Panc1 (cell line): Measurements from ENCODE around the gene FGD2. TPM values are rescaled to one million over a fixed set of nuclear protein-coding genes. Genes with fewer than 3 reads are reported as not detected.

ENCODE experiments used
- ATAC-seq: fragments of 200-7000 bp; cut with Tn5 transposase; 2 replicates; pipeline ENCODE4 v1.9.1; 2020; ENCODE audit warnings: mild to moderate bottlenecking, moderate library complexity
- BruUV-seq: library from RNA; stranded (reverse); fragments of 400-500 nt; replicated peaks from 2 replicates; lab custom pipeline; 2021; lab: Mats Ljungman, UMichigan
- CTCF ChIA-PET: fragments of 300-600 bp; sonication (Branson Sonifier 250); formaldehyde crosslinking; loops from one replicate; lab custom pipeline; 2022; ENCODE audit warnings: antibody characterized with exemption; lab: Charles Lee
- POLR2A ChIA-PET: fragments of 300-600 bp; sonication (Branson Sonifier 250); formaldehyde crosslinking; loops from one replicate; lab custom pipeline; 2022; ENCODE audit warnings: antibody characterized with exemption; lab: Charles Lee
- DNase-seq: peaks from one replicate; pipeline ENCODE4 v3.0.0-alpha.2; 2010; ENCODE audit warnings: low read depth, low spot score
- H3K27ac ChIP-seq: 2 replicates; pipeline ENCODE4 v1.5.1; 2011; ENCODE audit warnings: mild to moderate bottlenecking, low read length, inconsistent platforms
- H3K27me3 ChIP-seq: fragments of 200-500 bp; sonication (Bioruptor generic); 2 replicates; pipeline ENCODE4 v1.6.0; 2014; ENCODE audit warnings: low read length, inconsistent platforms; ENCODE audit not compliant: control insufficient read depth, insufficient read depth
- H3K36me3 ChIP-seq: fragments of 200-500 bp; sonication (Bioruptor generic); 2 replicates; pipeline ENCODE4 v1.5.1; 2014; ENCODE audit warnings: inconsistent platforms, mild to moderate bottlenecking, low read length, moderate library complexity; ENCODE audit not compliant: control insufficient read depth, insufficient read depth
- H3K4me1 ChIP-seq: 2 replicates; pipeline ENCODE4 v1.5.1; 2011; ENCODE audit warnings: inconsistent platforms, mild to moderate bottlenecking, low read length, moderate library complexity; ENCODE audit not compliant: control insufficient read depth, insufficient read depth
- H3K4me3 ChIP-seq, 2 experiments: 2 replicates each; pipeline ENCODE4 v1.5.1; 2011 to 2012; ENCODE audit warnings: low read depth in 2 of 2, low read length in 2 of 2, mild to moderate bottlenecking in 2 of 2, inconsistent platforms in 1 of 2, moderate library complexity in 1 of 2
- H3K9me3 ChIP-seq: fragments of 200-500 bp; sonication (Bioruptor generic); 2 replicates; pipeline ENCODE4 v1.5.1; 2014; ENCODE audit warnings: low read depth, mild to moderate bottlenecking, inconsistent platforms, low read length, moderate library complexity; ENCODE audit not compliant: control insufficient read depth, insufficient read depth
- POLR2AphosphoS5 ChIP-seq: IDR thresholded peaks from 2 replicates; pipeline ENCODE4 v1.6.1; 2012; ENCODE audit warnings: mild to moderate bottlenecking, low read depth, low read length, moderate library complexity
- SIN3A ChIP-seq: IDR thresholded peaks from 2 replicates; pipeline ENCODE4 v1.6.1; 2012; ENCODE audit warnings: low read depth, mild to moderate bottlenecking, low read length, moderate library complexity, borderline replicate concordance; ENCODE audit not compliant: insufficient read depth
- TCF7L2 ChIP-seq: IDR thresholded peaks from 2 replicates; pipeline ENCODE4 v1.6.1; 2011; ENCODE audit warnings: mild to moderate bottlenecking, low read depth, low read length, inconsistent platforms
- in situ Hi-C: cut with HindIII; loops from 2 replicates; pipeline ENCODE4 v1.10.0; 2016; ENCODE audit warnings: low sequenced_read_pairs, low pct_unique_long_range_greater_than_20kb
- intact Hi-C: fragments of 100-400 bp; cut with micrococcal nuclease; formaldehyde crosslinking; loops from one replicate; pipeline ENCODE4 v1.10.0; 2022; ENCODE audit not compliant: unreplicated experiment
- total RNA-seq: library from RNA; stranded (reverse); gene quantifications from one replicate; pipeline ENCODE4 v1.2.1, GENCODE V29; 2021; ENCODE audit not compliant: unreplicated experiment
- TF ChIP-seq, protein P1 (sequence below): fragments of 450-650 bp; IDR thresholded peaks from 2 replicates; pipeline ENCODE4 v1.5.1; 2017; ENCODE audit warnings: mild to moderate bottlenecking
- TF ChIP-seq, protein P2 (sequence below), 2 experiments: IDR thresholded peaks; 2 replicates each; pipeline ENCODE4 v1.6.1; 2011 to 2012; ENCODE audit warnings: low read depth in 2 of 2, control low read depth in 1 of 2, low read length in 1 of 2, mild to moderate bottlenecking in 1 of 2, moderate library complexity in 1 of 2; ENCODE audit not compliant: insufficient read depth in 1 of 2

The FGD2 gene
- total RNA-seq, 1 experiment from 2014 or later = 0.10 TPM

GRCh38 chr6:37027036-37027720, 21.7 kb downstream of the FGD2 start:
- in situ Hi-C loops = no loop called here
- ATAC-seq = no peak
- 0 out of 2 replicates have a peak, but pooled peaks cover 10% of the 10 kb centered on the region for H3K4me1 ChIP-seq
- no peaks in the 10 kb centered on the region for H3K36me3 ChIP-seq
- no peak for DNase-seq
- H3K27ac ChIP-seq = no peak overlapping the region
- TF ChIP-seq TCF7L2 (no peak), POLR2AphosphoS5 (no peak), SIN3A (no peak)
- TF ChIP-seq, protein P1, sequence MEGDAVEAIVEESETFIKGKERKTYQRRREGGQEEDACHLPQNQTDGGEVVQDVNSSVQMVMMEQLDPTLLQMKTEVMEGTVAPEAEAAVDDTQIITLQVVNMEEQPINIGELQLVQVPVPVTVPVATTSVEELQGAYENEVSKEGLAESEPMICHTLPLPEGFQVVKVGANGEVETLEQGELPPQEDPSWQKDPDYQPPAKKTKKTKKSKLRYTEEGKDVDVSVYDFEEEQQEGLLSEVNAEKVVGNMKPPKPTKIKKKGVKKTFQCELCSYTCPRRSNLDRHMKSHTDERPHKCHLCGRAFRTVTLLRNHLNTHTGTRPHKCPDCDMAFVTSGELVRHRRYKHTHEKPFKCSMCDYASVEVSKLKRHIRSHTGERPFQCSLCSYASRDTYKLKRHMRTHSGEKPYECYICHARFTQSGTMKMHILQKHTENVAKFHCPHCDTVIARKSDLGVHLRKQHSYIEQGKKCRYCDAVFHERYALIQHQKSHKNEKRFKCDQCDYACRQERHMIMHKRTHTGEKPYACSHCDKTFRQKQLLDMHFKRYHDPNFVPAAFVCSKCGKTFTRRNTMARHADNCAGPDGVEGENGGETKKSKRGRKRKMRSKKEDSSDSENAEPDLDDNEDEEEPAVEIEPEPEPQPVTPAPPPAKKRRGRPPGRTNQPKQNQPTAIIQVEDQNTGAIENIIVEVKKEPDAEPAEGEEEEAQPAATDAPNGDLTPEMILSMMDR = no peak
- TF ChIP-seq, protein P2, sequence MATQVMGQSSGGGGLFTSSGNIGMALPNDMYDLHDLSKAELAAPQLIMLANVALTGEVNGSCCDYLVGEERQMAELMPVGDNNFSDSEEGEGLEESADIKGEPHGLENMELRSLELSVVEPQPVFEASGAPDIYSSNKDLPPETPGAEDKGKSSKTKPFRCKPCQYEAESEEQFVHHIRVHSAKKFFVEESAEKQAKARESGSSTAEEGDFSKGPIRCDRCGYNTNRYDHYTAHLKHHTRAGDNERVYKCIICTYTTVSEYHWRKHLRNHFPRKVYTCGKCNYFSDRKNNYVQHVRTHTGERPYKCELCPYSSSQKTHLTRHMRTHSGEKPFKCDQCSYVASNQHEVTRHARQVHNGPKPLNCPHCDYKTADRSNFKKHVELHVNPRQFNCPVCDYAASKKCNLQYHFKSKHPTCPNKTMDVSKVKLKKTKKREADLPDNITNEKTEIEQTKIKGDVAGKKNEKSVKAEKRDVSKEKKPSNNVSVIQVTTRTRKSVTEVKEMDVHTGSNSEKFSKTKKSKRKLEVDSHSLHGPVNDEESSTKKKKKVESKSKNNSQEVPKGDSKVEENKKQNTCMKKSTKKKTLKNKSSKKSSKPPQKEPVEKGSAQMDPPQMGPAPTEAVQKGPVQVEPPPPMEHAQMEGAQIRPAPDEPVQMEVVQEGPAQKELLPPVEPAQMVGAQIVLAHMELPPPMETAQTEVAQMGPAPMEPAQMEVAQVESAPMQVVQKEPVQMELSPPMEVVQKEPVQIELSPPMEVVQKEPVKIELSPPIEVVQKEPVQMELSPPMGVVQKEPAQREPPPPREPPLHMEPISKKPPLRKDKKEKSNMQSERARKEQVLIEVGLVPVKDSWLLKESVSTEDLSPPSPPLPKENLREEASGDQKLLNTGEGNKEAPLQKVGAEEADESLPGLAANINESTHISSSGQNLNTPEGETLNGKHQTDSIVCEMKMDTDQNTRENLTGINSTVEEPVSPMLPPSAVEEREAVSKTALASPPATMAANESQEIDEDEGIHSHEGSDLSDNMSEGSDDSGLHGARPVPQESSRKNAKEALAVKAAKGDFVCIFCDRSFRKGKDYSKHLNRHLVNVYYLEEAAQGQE (IDR thresholded peaks at IDR 0.05; ENCODE audit: insufficient read depth in 1 of 2, low read depth in 2 of 2, low read length in 1 of 2) = no peak
- no peak overlapping the region for H3K4me3 ChIP-seq
- no peaks in the 10 kb centered on the region for H3K9me3 ChIP-seq
- no peaks in the 10 kb centered on the region for H3K27me3 ChIP-seq
- intact Hi-C loops = loop anchor here (2.0 kb wide), 1 partner anchor 146 kb away; no protein-coding TSS in a partner anchor
- ChIA-PET CTCF (interaction anchor here (0.8 to 1.3 kb wide), 2 partner anchors 8 to 183 kb away, joined by 4 to 6 read pairs; no protein-coding TSS in a partner anchor), POLR2A (interaction anchor here (0.6 kb wide), 1 partner anchor 154 kb away, joined by 6 read pairs; no protein-coding TSS in a partner anchor)
- BruUV-seq = no TSS peak

DNA sequence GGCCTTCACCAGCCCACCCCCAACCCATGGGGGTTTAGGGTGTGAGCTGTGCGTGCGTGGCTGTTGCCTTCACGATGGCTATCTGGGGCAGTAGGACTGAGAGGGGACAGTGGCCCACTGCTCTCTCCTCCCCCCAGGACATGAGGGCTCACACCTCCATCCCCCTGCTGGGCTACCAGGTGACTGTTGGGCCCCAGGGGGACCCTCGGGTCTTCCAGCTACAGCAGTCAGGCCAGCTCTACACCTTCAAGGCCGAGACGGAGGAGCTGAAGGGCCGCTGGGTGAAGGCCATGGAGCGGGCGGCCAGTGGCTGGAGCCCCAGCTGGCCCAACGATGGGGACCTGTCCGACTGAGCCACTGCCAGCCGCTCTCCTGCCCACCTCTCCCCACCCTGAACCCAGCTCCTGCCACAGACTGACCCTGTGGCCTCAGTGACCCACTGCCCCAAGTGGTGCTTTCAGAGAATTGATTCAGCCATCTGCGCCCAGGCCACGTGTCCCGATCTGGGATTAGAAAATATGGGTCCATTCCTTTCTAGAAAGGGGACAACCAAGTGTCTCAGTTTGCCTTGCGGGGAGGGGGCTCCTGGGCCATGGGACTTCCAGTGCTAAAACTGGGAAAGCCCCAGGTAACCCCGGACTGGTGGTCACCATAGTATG, 22.5 kb downstream of the FGD2 start:
- ChIA-PET CTCF (interaction anchor here (0.8 kb wide), 2 partner anchors 9 to 181 kb away, joined by 3 to 6 read pairs; no protein-coding TSS in a partner anchor), POLR2A (interaction anchor here (0.6 kb wide), 1 partner anchor 142 kb away, joined by 4 read pairs; the partner anchor contains the start of gene PIM1)
- in situ Hi-C loops = no loop called here
- intact Hi-C loops = loop anchor here (2.0 kb wide), 1 partner anchor 145 kb away; no protein-coding TSS in a partner anchor
- no peaks in the 10 kb centered on the region for H3K9me3 ChIP-seq
- DNase-seq (no peak), ATAC-seq (no peak)
- H3K27me3 ChIP-seq = no peaks in the 10 kb centered on the region
- H3K36me3 ChIP-seq = no peaks in the 10 kb centered on the region
- no peak overlapping the region for H3K27ac ChIP-seq
- 0 out of 2 replicates have a peak, but pooled peaks cover 10% of the 10 kb centered on the region for H3K4me1 ChIP-seq
- no TSS peak for BruUV-seq
- TF ChIP-seq POLR2AphosphoS5 = no peak
- no peak for TF ChIP-seq SIN3A
- no peak for TF ChIP-seq TCF7L2
- TF ChIP-seq, protein P2 (IDR thresholded peaks at IDR 0.05; ENCODE audit: insufficient read depth in 1 of 2, low read depth in 2 of 2, low read length in 1 of 2) = no peak
- TF ChIP-seq, protein P1 = no peak
- no peak overlapping the region for H3K4me3 ChIP-seq
